ENCODE results near the gene LIN7C.
"Not testable (repeated sequence)": the region's sequence is repeated elsewhere in the genome, so short reads cannot be mapped to it uniquely, and the experiment has no call there.

LIN7C gene, protein sequence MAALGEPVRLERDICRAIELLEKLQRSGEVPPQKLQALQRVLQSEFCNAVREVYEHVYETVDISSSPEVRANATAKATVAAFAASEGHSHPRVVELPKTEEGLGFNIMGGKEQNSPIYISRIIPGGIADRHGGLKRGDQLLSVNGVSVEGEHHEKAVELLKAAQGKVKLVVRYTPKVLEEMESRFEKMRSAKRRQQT

DNA sequence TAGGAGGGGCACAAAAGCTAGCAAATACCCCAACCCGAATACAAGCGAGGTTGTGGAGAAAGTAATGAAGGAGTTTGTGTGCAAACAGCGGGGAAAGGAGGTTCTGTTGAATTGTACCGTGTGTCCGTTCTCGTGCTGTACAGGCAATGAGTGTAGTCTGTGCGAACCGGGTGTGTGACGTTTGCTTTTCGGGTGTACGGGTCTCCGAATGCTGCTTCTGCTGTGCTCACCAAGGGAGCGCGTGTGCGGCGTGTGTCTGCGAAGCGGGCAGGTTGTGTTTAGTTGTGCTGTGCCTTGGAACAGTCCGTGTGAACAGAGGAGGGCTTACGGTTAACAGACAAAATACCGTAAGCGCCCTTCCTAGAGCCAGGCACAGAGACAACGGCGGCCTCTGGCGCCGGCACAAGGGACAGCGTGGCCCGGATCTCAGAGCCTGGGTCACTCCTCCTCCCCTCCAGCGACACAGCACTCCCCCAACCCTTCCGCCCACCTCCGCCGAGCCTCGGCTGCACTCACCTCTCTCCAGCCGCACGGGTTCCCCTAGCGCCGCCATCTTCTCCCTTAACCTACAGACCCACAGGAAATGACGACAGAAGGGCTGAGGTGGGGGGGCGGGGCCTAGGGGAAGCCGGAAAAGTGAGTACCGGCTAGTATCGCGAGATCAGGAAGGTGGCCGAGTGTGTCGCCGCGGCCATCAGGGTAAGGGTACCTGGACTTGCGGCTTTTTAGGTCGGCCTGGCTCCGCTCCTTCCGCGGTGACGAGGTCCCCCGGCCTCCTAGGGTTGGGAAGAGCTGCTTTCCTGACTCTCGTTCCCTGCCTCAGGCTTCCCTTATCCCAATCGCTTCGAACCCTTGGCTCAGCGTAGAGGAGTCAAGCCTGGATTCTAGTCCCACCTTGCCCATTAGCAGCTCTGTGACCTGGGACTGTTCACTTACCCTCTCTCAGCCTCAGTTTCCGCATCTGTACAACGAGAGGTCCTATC lies at the start of gene LIN7C:
LIN7C (minus strand) TSS at position 570 of the 983 bp plus-strand sequence; CDS start at position 553, 17 bp downstream.
- DNase-seq, result peak; percentile 92 to 98 (median 95)
- intact Hi-C loops (cut with DNase I), result no loop called here

GRCh38 chr11:27555264-27555663 lies 48.7 kb upstream of the LIN7C start:
- DNase-seq, result no peak
- intact Hi-C loops (cut with DNase I), result no loop called here

GRCh38 chr11:27553186-27553585 lies 46.6 kb upstream of the LIN7C start:
- intact Hi-C loops (cut with DNase I), result no loop called here
- DNase-seq, result peak in 6 of 10 donors; percentile 4 to 80 (median 45)

DNA sequence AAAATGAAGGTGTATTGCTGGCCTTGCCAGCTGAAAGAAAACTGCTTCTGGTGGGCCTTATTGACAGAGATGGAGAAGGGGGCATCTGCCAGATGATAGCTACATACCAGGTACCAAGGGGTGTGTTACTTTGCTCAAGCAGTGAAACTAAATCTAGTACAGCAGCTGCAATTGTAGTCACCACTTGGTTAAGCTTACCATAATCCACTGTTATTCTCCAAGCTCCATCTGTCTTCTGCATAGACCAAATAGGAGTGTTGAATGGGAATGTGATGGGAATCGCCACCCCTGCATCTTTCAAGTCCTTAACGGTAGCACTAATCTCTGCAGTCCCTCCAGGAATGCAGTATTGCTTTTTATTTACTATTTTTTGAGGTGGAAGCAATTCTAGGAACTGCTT lies 45.8 kb upstream of the LIN7C start:
- intact Hi-C loops (cut with DNase I), result no loop called here

DNA sequence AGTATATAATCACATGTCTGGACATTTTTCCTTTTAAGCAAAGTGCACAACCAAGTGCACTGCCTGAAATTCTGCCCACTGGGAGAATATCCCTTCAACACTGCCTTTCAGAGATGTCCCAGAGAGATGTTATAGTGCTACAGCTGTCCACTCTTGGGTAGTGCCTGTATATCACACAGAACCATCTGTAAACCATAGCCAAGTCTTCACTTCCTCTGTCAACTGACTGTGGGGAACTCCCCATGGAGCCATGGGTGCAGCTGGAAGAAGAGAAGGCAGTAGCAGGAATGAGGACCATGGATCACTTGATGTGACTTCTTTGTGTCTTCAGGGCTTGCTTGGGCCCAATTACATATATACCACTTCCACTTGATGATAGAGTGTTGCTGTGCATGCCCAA lies 44.6 kb upstream of the LIN7C start:
- no peak for DNase-seq
- intact Hi-C loops (cut with DNase I), result no loop called here

More for the DNA sequence above, 45.8 kb upstream of the LIN7C start:
- DNase-seq, result no peak

DNA sequence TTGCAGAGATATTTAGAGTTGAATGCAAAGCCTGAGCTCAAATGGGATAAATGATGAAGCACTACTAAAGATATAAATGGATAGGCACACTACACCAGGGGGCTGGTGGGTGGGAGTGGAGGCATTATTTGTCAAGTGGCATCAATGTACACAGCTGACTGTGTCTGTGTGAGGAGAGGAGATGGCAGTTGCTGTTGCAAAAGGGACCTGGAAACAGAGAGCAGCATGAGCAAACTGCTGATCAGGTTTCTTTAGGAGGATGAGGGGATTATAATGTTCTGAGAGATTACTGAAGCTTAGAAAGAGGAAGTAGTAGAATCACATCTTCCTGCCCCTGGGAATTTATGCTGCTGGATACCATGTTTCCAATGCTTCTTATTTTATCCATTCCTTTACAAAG lies 39.4 kb upstream of the LIN7C start:
- no peak for DNase-seq

DNA sequence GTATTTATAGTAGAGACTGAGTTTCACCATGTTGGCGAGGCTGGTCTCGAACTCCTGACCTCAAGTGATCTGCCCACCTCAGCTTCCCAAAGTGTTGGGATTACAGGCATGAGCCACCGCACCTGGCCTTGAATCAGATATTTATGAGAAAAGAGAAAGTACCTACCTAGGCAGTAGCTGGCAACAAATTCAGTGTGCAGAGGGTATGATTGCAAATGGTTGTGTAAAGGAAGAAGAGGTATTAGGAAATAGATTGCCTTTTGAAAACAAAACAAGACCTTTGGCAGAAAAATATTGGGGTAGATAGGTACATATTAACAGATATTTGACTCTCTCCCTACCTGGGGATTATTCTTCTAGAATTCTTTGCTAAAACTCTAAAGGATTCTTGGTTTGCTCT lies 38.5 kb upstream of the LIN7C start:
- no peak for DNase-seq
- intact Hi-C loops (cut with DNase I), result no loop called here

More for the DNA sequence above, 39.4 kb upstream of the LIN7C start:
- intact Hi-C loops (cut with DNase I), result no loop called here

GRCh38 chr11:27541790-27542189 lies 35.2 kb upstream of the LIN7C start:
- DNase-seq, result no peak
- intact Hi-C loops (cut with DNase I), result no loop called here

DNA sequence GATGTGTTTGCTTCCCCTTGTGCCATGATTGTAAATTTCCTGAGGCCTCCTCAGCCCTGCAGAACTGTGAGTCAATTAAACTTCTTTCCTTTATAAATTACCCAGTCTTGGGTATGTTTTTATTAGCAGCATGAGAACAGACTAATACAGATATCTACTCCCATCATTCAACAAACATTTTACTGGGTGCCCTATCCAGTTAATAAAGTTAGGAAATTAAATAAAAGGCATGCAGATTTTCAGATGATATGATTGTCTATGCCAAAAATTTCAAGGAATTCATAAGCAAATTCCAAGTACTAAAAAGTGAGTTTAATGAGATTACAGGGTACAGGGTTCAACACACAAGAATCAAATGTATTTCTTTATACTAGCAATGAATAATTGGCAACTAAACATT lies 33.5 kb upstream of the LIN7C start:
- intact Hi-C loops (cut with DNase I), result no loop called here
- no peak for DNase-seq

GRCh38 chr11:27535103-27535502 lies 28.5 kb upstream of the LIN7C start:
- no peak for DNase-seq
- intact Hi-C loops (cut with DNase I), result no loop called here

DNA sequence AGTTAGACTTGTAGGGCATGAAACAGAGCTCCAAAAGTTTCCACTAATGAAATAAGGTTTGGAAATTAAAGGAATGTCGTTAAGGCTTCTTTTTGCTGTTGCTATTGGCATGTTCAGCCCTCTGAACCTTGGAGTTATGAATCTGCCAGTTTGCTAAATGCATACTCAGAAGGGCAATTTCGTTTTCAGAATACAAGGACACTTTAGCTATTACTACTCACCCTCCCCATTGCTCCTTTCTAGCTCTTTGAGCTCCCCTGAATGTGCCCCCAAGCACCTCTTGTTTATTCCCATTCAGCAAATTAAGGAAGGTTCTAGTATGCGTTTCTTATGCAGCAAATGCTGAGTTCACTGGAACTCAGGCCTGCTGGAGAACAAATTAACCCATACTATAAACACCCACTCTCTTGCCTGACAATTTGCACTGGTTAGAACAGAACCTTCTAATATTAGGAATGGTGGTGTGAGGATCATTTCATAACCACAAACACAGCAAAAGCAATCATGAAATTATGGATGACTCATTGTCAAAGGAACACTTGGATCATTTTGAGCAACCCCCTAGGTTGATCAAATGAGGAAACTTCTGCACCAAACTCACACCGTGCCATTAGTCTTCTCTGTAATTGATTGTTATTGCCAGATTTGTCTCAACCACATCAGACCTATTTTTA lies 26.2 kb upstream of the LIN7C start:
- intact Hi-C loops (cut with DNase I), result no loop called here
- DNase-seq, result no peak

DNA sequence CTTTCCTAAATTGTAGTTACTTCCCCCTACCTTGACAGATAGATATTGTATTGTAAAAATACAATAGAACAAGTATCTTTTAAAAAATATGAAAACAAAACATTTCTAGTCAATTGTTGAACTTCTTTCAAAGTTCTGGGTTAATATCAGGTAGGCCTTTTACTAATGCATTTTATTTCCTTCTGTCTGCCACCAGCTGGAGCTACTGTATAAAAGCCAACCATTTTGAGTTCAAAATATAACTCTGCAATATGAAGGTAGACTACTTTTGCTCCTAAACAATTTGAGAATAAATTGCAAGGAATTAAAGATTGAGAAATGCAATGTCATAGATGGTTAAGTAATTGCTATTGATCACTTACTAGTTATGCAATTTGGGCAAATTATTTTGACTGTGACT lies 22.1 kb upstream of the LIN7C start:
- intact Hi-C loops (cut with DNase I), result no loop called here
- no peak for DNase-seq

DNA sequence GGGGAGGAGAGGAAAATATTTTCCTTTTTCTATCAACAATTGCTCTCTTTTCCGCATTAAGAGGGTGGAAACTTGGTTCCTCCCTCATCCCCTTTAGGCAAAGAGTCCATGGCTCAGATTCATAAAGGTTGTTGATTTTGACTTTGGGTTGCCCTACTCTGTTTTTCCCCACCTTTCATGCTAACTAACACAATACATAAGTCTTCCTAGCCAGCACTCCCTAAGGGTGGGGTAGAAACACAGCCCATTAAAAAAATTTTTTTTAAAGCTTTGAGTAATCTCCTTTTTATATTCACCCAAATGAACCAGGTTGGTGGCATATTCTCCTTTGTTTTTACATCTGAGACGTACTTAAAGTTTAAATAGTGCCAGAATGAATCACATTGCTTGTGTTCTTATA lies 20.0 kb upstream of the LIN7C start:
- intact Hi-C loops (cut with DNase I), result no loop called here
- DNase-seq, result no peak

DNA sequence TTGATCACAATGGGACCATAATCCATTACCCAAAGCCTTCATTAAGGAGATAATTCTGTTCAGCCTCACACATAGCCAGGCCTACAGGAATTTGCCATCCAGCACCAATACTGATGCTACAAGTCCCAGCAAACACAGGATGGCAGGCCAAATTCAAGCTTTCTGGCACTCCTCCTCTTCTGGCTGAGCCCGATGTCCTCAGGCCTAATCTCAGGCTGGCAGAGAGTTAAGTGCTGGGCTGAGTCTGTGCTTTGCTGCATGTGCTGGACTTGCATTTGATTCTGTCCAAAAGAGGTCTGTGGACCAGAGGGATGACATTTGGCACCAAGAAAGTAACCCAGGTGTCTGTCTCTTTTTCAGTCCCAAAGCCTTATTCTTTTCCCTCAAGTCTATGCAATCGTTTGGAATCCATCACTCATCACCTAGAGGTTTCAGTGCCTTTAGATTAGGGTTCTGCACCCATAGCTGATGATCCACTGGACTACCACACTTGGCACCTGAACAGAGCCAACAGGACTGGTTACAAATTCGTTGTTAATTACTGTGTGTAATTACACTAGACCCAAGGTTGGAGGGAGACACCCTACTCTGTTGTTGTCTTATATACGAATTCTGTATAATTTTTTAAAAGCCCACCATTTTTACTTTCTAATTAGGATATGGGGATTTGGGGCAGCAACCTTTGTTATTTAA lies 19.4 kb upstream of the LIN7C start:
- intact Hi-C loops (cut with DNase I), result no loop called here
- DNase-seq, result no peak

DNA sequence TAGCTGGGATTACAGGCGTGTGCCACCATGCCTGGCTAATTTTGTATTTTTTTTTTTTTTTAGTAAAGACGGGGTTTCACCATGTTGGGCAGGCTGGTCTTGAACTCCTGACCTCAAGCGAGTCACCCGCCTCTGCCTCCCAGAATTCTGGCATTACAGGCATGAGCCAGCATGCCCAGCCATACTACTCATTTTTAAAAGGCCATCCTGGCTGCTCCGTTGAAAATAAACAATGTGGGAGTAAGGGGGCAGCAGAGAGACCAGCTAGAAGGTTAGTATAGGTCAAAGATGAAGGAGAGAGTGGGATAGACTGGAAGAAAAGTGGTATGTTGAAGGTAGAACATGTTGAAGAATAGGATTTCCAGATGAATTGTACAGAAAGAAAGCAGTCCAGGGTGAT lies 17.6 kb upstream of the LIN7C start:
- no peak for DNase-seq

GRCh38 chr11:27520226-27520625 lies 13.7 kb upstream of the LIN7C start:
- intact Hi-C loops (cut with DNase I), result no loop called here
- no peak for DNase-seq

More for the DNA sequence above, 17.6 kb upstream of the LIN7C start:
- intact Hi-C loops (cut with DNase I), result no loop called here

DNA sequence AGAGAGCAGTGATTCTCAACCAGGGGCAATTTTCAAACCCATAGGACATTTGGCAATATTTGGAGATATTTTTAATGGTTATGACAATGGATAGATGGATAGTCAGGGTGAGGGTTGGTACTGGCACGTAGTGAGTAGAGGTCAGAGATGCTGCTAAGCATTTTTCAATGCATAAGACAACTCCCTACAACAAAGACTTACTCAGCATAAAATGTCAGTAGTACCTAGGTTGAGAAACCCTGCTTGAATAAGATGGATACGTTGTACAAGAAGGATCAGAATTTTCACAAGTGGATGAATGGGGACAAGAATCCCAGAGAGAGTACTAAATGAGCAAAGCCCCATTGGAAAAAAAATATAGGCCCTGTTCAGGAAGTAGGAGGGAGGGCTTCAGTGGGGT lies 11.9 kb upstream of the LIN7C start:
- intact Hi-C loops (cut with DNase I), result no loop called here
- DNase-seq, result no peak

- DNase-seq; intact Hi-C loops (cut with DNase I): not testable (repeated sequence)
Observed at GRCh38 chr11:27517490-27517889, 10.9 kb upstream of the LIN7C start.

GRCh38 chr11:27514558-27514957 lies 8.0 kb upstream of the LIN7C start:
- intact Hi-C loops (cut with DNase I), result no loop called here
- no peak for DNase-seq

DNA sequence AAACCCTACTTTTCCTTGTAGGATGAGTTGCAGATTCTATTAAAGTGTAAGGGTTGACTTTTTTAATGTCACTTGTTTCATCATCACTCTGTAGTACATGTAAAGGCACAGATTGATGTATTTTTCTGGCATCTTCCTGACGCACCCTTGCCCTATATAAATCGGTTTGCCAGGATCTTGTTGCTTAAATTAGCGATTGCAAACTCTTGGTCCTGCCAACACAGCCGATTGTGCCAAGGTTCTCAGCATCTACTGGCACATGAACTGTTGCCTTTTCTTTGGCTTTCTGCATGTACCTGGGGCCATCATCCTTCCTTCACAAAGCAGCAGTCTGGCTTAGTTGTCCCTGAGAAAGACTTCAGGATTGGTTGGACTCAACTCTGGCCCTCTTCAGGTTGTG lies 7.5 kb upstream of the LIN7C start:
- intact Hi-C loops (cut with DNase I), result no loop called here

DNA sequence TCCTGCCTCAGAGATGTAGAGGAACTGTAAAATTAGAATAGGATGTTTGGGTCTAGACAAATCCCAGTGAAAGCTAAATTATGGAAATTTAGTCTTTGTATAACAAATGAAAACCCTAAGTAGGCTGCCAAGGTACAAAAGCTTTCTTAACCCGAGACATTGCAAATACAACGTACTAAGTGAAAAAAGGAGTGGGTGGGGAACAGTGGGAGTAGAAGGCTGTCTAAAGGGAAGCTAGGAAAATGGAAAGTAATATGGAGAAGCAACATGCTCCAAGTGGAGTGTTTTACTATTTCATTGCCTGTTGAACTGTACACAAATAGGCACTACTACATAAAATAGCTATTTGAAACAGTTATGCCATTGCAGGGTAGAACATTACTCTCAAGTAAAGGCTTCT lies 6.8 kb upstream of the LIN7C start:
- no peak for DNase-seq
- intact Hi-C loops (cut with DNase I), result no loop called here

More for the DNA sequence above, 7.5 kb upstream of the LIN7C start:
- DNase-seq, result no peak
